ENCODE data around the gene DIP2C.

Gene DIP2C

DNA sequence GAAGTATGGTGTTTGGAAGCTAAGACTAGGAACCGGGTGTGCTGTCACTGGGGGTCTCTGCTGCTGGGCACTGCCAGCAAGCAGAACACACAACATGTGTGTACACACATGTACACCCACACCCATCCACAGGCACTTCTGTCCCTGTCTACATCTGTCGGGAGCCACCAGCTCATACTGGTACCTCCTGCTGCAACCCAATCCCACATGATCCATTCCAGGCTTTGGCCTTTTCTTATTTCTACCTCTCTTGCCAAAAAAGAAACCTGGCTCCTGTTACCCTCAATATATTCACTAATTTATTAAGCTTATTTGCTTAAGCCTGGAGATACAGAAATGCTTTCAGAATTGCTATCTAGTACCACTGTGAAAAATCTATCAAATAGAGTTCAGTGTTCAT lies 246.0 kb downstream of the DIP2C start:
- Histone ChIP-seq H3K4me2 (ENCODE audit: low read depth, low read length, poor library complexity, severe bottlenecking) (no peak overlapping the region), H3K4me3 (ENCODE audit: low read length, poor library complexity, severe bottlenecking) (no peak overlapping the region), H2AFZ (ENCODE audit: low read length) (no peak overlapping the region), H3K4me1 (ENCODE audit: insufficient read depth, low read length, poor library complexity, severe bottlenecking) (no peaks in the 10 kb centered on the region), H3K27me3 (ENCODE audit: insufficient read depth, low read length, poor library complexity, severe bottlenecking) (peaks cover 7% of the 10 kb centered on the region), H3K9me3 (ENCODE audit: insufficient read depth, low read depth, low read length) (no peaks in the 10 kb centered on the region), H3F3A (ENCODE audit: low read depth) (no peaks in the 10 kb centered on the region), H4K20me1 (ENCODE audit: insufficient read depth, low read length, poor library complexity, severe bottlenecking) (no peaks in the 10 kb centered on the region), H3K79me2 (ENCODE audit: insufficient read depth, low read length) (no peaks in the 10 kb centered on the region), H3K9ac (ENCODE audit: low read depth, low read length, poor library complexity, severe bottlenecking) (no peak overlapping the region), H3K36me3 (ENCODE audit: insufficient read depth, low read length) (no peaks in the 10 kb centered on the region), H3K9me2 (replicated peaks; ENCODE audit: low read depth, low read length) (no peaks in the 10 kb centered on the region)
- TF ChIP-seq EZH2phosphoT487 (IDR thresholded peaks at IDR 0.05; ENCODE audit: borderline replicate concordance) (no peak), CTCF (conservative IDR thresholded peaks at IDR 0.05; ENCODE audit: low read length) (no peak)

DNA sequence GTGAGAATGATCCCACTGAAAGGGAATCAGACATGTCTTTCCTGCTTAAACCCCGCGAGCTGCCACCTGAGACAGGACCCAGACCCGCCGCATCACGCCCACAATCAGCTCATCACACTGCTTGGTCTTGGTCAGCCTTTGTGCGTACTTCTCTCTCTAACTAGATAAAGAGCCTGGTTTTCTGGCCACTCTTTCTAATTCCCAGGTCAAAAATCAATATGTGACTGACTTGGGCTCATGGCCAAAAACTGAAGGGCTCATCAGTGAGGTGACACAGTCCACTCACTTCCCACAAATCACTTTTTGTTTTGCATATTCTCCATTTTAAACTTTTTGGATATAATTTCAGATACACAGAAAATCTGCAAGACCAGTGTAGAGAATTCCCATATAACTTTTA lies 247.3 kb downstream of the DIP2C start:
- no peak overlapping the region for H3K4me2 ChIP-seq (ENCODE audit: low read depth, low read length, poor library complexity, severe bottlenecking)
- no peak overlapping the region for H2AFZ ChIP-seq (ENCODE audit: low read length)
- TF ChIP-seq CTCF (conservative IDR thresholded peaks at IDR 0.05; ENCODE audit: low read length) = no peak
- TF ChIP-seq EZH2phosphoT487 (IDR thresholded peaks at IDR 0.05; ENCODE audit: borderline replicate concordance) = no peak
- H3K9me2 ChIP-seq (replicated peaks; ENCODE audit: low read depth, low read length) = no peaks in the 10 kb centered on the region
- no peaks in the 10 kb centered on the region for H3K36me3 ChIP-seq (ENCODE audit: insufficient read depth, low read length)
- no peaks in the 10 kb centered on the region for H3K9me3 ChIP-seq (ENCODE audit: insufficient read depth, low read depth, low read length)
- H3K79me2 ChIP-seq (ENCODE audit: insufficient read depth, low read length) = no peaks in the 10 kb centered on the region
- no peaks in the 10 kb centered on the region for H3F3A ChIP-seq (ENCODE audit: low read depth)
- no peak overlapping the region for H3K9ac ChIP-seq (ENCODE audit: low read depth, low read length, poor library complexity, severe bottlenecking)
- peaks cover 7% of the 10 kb centered on the region for H3K27me3 ChIP-seq (ENCODE audit: insufficient read depth, low read length, poor library complexity, severe bottlenecking)
- H3K4me3 ChIP-seq (ENCODE audit: low read length, poor library complexity, severe bottlenecking) = no peak overlapping the region
- H4K20me1 ChIP-seq (ENCODE audit: insufficient read depth, low read length, poor library complexity, severe bottlenecking) = no peaks in the 10 kb centered on the region
- H3K4me1 ChIP-seq (ENCODE audit: insufficient read depth, low read length, poor library complexity, severe bottlenecking) = no peaks in the 10 kb centered on the region

- H2AFZ ChIP-seq (ENCODE audit: low read length) = no peak overlapping the region
- H3K9ac ChIP-seq (ENCODE audit: low read depth, low read length, poor library complexity, severe bottlenecking) = no peak overlapping the region
- TF ChIP-seq CTCF (conservative IDR thresholded peaks at IDR 0.05; ENCODE audit: low read length) (no peak), EZH2phosphoT487 (IDR thresholded peaks at IDR 0.05; ENCODE audit: borderline replicate concordance) (no peak)
- H4K20me1 ChIP-seq (ENCODE audit: insufficient read depth, low read length, poor library complexity, severe bottlenecking) = no peaks in the 10 kb centered on the region
- peaks cover 7% of the 10 kb centered on the region for H3K27me3 ChIP-seq (ENCODE audit: insufficient read depth, low read length, poor library complexity, severe bottlenecking)
- no peaks in the 10 kb centered on the region for H3K79me2 ChIP-seq (ENCODE audit: insufficient read depth, low read length)
- no peak overlapping the region for H3K4me3 ChIP-seq (ENCODE audit: low read length, poor library complexity, severe bottlenecking)
- no peaks in the 10 kb centered on the region for H3F3A ChIP-seq (ENCODE audit: low read depth)
- H3K4me1 ChIP-seq (ENCODE audit: insufficient read depth, low read length, poor library complexity, severe bottlenecking) = no peaks in the 10 kb centered on the region
- H3K9me3 ChIP-seq (ENCODE audit: insufficient read depth, low read depth, low read length) = no peaks in the 10 kb centered on the region
- H3K4me2 ChIP-seq (ENCODE audit: low read depth, low read length, poor library complexity, severe bottlenecking) = no peak overlapping the region
- no peaks in the 10 kb centered on the region for H3K9me2 ChIP-seq (replicated peaks; ENCODE audit: low read depth, low read length)
- no peaks in the 10 kb centered on the region for H3K36me3 ChIP-seq (ENCODE audit: insufficient read depth, low read length)
These were observed 247.8 kb downstream of the DIP2C start for GRCh38 chr10:441659-442058.

All from Loucy (cell line).